Effector memory CD4-positive, alpha-beta T cell (primary cell): ENCODE results near the gene AMOTL1.
"Not testable (repeated sequence)": the region's sequence is repeated elsewhere in the genome, so short reads cannot be mapped to it uniquely, and the experiment has no call there.

Experiments used
- DNase-seq, 3 donors: peaks; one replicate each; pipeline ENCODE4 v3.0.0-alpha.2; 2020
- H3K27ac ChIP-seq: 2 replicates; pipeline ENCODE4 v1.7.0; 2013; ENCODE audit warnings: mild to moderate bottlenecking, low read length, moderate library complexity; ENCODE audit not compliant: insufficient read depth, poor library complexity, severe bottlenecking
- H3K27me3 ChIP-seq: replicated peaks from 2 replicates; pipeline ENCODE4 v1.7.0; 2013; ENCODE audit warnings: mild to moderate bottlenecking, low read length; ENCODE audit not compliant: insufficient read depth, control insufficient read depth, poor library complexity, severe bottlenecking
- H3K36me3 ChIP-seq: 2 replicates; pipeline ENCODE4 v1.7.0; 2013; ENCODE audit warnings: mild to moderate bottlenecking, low read length, moderate library complexity; ENCODE audit not compliant: control insufficient read depth, insufficient read depth
- H3K4me1 ChIP-seq: 2 replicates; pipeline ENCODE4 v1.7.0; 2013; ENCODE audit warnings: low read length, mild to moderate bottlenecking; ENCODE audit not compliant: control insufficient read depth, insufficient read depth, poor library complexity, severe bottlenecking
- H3K4me3 ChIP-seq: 2 replicates; pipeline ENCODE4 v1.7.0; 2013; ENCODE audit warnings: low read length, low read depth, mild to moderate bottlenecking; ENCODE audit not compliant: insufficient read depth, poor library complexity, severe bottlenecking
- H3K9me3 ChIP-seq: 2 replicates; pipeline ENCODE4 v1.7.0; 2013; ENCODE audit warnings: mild to moderate bottlenecking, low read length, moderate library complexity; ENCODE audit not compliant: control insufficient read depth

AMOTL1 gene

DNA sequence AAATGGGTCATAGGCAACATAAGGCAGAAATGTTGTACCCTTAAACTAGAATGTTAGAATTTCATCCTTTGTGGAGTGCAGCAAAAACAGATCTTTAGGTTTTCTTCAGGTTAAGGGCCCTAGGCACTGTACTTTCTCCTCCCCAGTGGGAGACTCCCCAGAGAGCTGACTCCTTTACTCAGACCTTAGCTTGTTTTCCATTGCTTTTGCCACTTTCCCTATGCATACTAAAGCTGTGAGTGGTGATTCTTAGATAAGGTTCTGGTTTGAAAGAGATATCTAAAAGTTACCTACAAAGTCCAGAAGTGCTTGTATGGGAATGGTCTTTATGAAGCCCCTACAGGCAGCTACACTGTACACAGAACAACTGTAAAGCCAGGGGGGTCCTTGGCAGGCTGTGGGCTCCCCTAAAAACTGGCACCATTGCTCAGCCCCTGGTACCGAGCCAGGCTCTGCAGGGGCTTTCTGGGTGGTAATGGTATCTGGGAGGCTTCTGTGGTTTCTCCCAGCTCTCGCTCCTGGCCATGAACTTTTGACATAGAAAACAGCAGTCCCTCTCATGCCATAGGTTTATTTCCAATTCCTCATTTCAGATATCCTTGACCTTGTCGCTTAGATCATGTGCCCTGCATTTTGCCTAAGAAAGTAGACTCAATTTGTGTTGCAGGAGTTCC is 23.2 kb downstream of the AMOTL1 start:
- H3K4me3 ChIP-seq, result no peak overlapping the region
- H3K4me1 ChIP-seq, result no peaks in the 10 kb centered on the region
- no peak overlapping the region for H3K27ac ChIP-seq
- no peak for DNase-seq
- no peaks in the 10 kb centered on the region for H3K9me3 ChIP-seq
- H3K36me3 ChIP-seq, result no peaks in the 10 kb centered on the region
- H3K27me3 ChIP-seq, result no peaks in the 10 kb centered on the region

- H3K36me3 ChIP-seq, H3K4me1 ChIP-seq, H3K27ac ChIP-seq, H3K4me3 ChIP-seq, H3K27me3 ChIP-seq, H3K9me3 ChIP-seq, DNase-seq: not testable (repeated sequence)
Measured at GRCh38 chr11:94791942-94792341, 23.8 kb downstream of the AMOTL1 start.

GRCh38 chr11:94792451-94792850 is 24.3 kb downstream of the AMOTL1 start:
- no peak for DNase-seq
- Histone ChIP-seq H3K4me3 (no peak overlapping the region), H3K9me3 (no peaks in the 10 kb centered on the region), H3K4me1 (no peaks in the 10 kb centered on the region), H3K27ac (no peak overlapping the region), H3K27me3 (no peaks in the 10 kb centered on the region), H3K36me3 (no peaks in the 10 kb centered on the region)

DNA sequence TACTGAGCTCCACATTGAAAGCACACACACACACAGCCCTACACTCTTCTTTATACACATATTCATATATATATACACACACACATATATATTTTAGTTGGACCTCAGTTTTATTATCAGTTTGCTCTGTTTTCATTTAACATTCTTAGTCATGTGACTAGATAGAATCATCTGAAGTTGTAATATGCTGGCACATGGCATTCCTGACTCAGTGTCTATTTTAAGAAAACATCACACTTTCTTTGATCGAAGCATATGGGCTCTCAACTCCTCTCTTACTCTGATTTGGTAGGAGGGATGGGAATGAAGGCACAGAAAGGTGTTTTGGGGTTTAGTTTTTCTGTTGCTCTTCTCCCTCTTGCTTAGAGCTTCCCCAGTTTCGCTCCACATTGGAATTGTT is 24.8 kb downstream of the AMOTL1 start:
- Histone ChIP-seq H3K4me3 (no peak overlapping the region), H3K27ac (no peak overlapping the region), H3K27me3 (no peaks in the 10 kb centered on the region), H3K36me3 (no peaks in the 10 kb centered on the region), H3K9me3 (no peaks in the 10 kb centered on the region), H3K4me1 (no peaks in the 10 kb centered on the region)
- DNase-seq, result no peak

- Histone ChIP-seq H3K4me3 (no peak overlapping the region), H3K4me1 (no peaks in the 10 kb centered on the region), H3K36me3 (no peaks in the 10 kb centered on the region), H3K27me3 (no peaks in the 10 kb centered on the region), H3K27ac (no peak overlapping the region), H3K9me3 (no peaks in the 10 kb centered on the region)
- DNase-seq, result no peak
Measured at GRCh38 chr11:94793822-94794221, 25.7 kb downstream of the AMOTL1 start.

DNA sequence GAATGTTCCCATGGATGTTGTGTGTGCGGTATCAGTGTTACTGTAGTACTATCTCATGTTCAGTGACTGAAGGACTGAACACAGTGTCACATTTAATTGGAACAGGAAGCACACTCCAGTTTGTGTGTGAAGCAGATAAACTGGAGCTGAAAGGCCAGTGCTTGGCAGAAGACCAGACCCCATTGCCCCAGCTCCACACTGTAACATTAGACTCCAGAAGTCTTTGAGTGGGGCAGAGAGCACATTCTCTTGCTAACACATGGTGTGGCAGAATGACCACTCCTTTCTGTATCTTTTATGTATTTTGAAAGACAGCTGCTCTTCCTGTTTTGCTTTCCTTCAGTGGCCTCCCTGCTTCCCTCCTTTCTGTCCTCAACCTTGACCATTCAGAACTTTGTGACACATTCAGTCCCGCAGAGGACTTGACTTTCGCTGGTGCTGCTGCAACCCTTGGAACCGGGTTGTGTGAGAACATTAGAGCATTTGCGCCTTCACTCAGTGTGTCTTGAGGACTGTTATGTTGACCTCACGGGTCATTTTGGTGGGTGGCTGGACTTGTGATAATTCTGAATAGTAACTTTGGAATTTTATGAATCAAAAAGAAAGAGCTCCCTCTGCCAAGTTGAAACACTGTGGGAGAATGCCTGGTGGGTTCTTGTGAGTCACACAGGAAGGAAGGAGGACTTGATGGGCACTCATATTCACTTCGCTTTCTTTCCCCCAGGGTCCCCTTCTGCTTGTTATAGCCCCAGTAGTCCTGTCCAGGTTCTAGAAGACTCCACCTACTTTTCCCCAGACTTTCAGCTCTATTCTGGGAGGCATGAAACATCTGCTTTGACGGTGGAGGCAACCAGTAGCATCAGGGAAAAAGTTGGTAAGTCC is 26.4 kb downstream of the AMOTL1 start:
- Histone ChIP-seq H3K27ac (no peak overlapping the region), H3K4me3 (no peak overlapping the region), H3K36me3 (no peaks in the 10 kb centered on the region), H3K27me3 (no peaks in the 10 kb centered on the region), H3K4me1 (no peaks in the 10 kb centered on the region), H3K9me3 (no peaks in the 10 kb centered on the region)
- no peak for DNase-seq

- H3K4me3 ChIP-seq, result no peak overlapping the region
- H3K27me3 ChIP-seq, result no peaks in the 10 kb centered on the region
- DNase-seq, result no peak
- no peaks in the 10 kb centered on the region for H3K36me3 ChIP-seq
- no peak overlapping the region for H3K27ac ChIP-seq
- H3K4me1 ChIP-seq, result no peaks in the 10 kb centered on the region
- H3K9me3 ChIP-seq, result no peaks in the 10 kb centered on the region
Measured at GRCh38 chr11:94795476-94796189, 27.5 kb downstream of the AMOTL1 start.

DNA sequence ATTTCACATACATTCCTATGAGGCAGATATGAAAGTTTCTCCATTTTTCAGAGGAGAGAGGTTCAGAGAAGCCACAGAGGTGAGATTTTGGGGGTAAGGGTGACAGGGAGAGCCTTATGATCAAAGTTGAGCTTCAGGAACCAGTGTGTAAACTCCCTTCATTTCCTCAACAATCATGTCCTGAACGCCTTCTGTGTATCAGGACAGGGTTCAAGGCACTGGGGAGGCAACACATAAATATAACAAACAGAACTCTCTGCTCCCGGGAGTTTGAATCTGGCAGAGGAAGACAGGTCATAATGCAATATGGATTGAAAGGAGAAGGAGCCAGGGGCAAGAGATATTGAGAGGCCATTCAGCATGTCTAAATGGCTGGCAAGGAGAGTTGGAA is 28.0 kb downstream of the AMOTL1 start:
- Histone ChIP-seq H3K27me3 (no peaks in the 10 kb centered on the region), H3K36me3 (no peaks in the 10 kb centered on the region), H3K9me3 (no peaks in the 10 kb centered on the region), H3K27ac (no peak overlapping the region), H3K4me3 (no peak overlapping the region), H3K4me1 (no peaks in the 10 kb centered on the region)
- no peak for DNase-seq

- no peaks in the 10 kb centered on the region for H3K27me3 ChIP-seq
- no peaks in the 10 kb centered on the region for H3K36me3 ChIP-seq
- H3K4me3 ChIP-seq, result no peak overlapping the region
- DNase-seq, result no peak
- no peak overlapping the region for H3K27ac ChIP-seq
- no peaks in the 10 kb centered on the region for H3K9me3 ChIP-seq
- no peaks in the 10 kb centered on the region for H3K4me1 ChIP-seq
Measured at GRCh38 chr11:94796863-94797262, 28.7 kb downstream of the AMOTL1 start.

- Histone ChIP-seq H3K9me3 (no peaks in the 10 kb centered on the region), H3K4me3 (no peak overlapping the region), H3K27me3 (no peaks in the 10 kb centered on the region), H3K27ac (no peak overlapping the region), H3K36me3 (no peaks in the 10 kb centered on the region), H3K4me1 (no peaks in the 10 kb centered on the region)
- no peak for DNase-seq
Measured at GRCh38 chr11:94799726-94800125, 31.6 kb downstream of the AMOTL1 start.
